ENCODE data around the gene ST3GAL2. TPM values are rescaled to one million over a fixed set of nuclear protein-coding genes. Genes with fewer than 3 reads are reported as not detected.

ST3GAL2 gene
- total and polyA plus RNA-seq, 9 of the 15 experiments (the other 6 are each of a cell fraction or from before 2014, with no cell fraction given): 1.5 to 108 (median 34.3) TPM

DNA sequence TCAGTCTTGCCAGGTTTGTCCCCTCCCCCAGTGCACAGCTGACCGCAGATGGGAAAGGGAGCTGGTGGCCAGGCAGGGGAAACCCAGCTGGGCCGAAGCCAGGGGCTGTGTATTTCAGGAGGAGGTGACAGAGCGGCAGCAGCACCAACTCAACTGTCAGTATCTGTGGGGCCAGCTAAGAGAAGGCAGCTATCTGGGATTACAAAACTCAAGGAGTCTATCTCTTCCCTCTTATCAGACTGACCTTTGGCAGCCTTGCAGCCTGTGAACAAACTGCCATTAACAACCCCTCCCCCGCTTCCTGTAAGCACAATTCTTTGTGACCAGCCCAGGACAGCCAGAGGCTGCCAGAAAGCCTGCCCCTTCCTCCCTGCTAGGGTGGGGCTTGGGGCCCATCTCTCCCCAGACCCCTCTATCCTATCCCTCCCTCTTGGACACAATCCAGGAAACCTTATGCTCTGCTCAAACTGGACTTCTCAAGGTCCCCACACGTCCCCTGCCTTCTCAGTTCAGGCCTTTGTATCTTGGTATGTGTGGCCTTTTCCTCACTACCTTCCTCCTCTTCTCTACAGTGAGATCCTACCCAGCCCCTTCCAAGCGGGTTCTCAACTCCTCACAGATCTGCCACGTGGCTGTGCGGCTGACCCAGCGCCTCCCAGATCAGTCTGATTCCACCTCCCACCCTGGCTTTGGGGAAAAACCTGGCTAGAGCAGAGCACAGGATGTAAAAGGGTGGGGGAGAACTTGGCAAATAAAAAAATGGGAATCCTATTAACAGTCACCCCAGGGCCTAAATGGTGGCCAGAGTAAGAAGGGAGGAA lies 10.5 kb downstream of the ST3GAL2 start (continued):
- TF ChIP-seq, protein P1, sequence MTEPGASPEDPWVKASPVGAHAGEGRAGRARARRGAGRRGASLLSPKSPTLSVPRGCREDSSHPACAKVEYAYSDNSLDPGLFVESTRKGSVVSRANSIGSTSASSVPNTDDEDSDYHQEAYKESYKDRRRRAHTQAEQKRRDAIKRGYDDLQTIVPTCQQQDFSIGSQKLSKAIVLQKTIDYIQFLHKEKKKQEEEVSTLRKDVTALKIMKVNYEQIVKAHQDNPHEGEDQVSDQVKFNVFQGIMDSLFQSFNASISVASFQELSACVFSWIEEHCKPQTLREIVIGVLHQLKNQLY (CRISPR knock-in tag; conservative IDR thresholded peaks at IDR 0.05): no peak; a peak in 1 of 4 replicates
- TF ChIP-seq PTTG1 (tag; IDR thresholded peaks at IDR 0.05; ENCODE audit: low read depth): no peak
- peak; percentile 88 for TF ChIP-seq ZKSCAN8 (CRISPR knock-in tag; IDR thresholded peaks at IDR 0.05)
- TF ChIP-seq TEAD1 (CRISPR knock-in tag; IDR thresholded peaks at IDR 0.05): peak; percentile 78 to 81
- TF ChIP-seq, protein P2, sequence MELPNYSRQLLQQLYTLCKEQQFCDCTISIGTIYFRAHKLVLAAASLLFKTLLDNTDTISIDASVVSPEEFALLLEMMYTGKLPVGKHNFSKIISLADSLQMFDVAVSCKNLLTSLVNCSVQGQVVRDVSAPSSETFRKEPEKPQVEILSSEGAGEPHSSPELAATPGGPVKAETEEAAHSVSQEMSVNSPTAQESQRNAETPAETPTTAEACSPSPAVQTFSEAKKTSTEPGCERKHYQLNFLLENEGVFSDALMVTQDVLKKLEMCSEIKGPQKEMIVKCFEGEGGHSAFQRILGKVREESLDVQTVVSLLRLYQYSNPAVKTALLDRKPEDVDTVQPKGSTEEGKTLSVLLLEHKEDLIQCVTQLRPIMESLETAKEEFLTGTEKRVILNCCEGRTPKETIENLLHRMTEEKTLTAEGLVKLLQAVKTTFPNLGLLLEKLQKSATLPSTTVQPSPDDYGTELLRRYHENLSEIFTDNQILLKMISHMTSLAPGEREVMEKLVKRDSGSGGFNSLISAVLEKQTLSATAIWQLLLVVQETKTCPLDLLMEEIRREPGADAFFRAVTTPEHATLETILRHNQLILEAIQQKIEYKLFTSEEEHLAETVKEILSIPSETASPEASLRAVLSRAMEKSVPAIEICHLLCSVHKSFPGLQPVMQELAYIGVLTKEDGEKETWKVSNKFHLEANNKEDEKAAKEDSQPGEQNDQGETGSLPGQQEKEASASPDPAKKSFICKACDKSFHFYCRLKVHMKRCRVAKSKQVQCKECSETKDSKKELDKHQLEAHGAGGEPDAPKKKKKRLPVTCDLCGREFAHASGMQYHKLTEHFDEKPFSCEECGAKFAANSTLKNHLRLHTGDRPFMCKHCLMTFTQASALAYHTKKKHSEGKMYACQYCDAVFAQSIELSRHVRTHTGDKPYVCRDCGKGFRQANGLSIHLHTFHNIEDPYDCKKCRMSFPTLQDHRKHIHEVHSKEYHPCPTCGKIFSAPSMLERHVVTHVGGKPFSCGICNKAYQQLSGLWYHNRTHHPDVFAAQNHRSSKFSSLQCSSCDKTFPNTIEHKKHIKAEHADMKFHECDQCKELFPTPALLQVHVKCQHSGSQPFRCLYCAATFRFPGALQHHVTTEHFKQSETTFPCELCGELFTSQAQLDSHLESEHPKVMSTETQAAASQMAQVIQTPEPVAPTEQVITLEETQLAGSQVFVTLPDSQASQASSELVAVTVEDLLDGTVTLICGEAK (IDR thresholded peaks at IDR 0.05): no peak
- TF ChIP-seq, protein P2 (CRISPR knock-in tag; IDR thresholded peaks at IDR 0.05): no peak
- TF ChIP-seq, protein P3, sequence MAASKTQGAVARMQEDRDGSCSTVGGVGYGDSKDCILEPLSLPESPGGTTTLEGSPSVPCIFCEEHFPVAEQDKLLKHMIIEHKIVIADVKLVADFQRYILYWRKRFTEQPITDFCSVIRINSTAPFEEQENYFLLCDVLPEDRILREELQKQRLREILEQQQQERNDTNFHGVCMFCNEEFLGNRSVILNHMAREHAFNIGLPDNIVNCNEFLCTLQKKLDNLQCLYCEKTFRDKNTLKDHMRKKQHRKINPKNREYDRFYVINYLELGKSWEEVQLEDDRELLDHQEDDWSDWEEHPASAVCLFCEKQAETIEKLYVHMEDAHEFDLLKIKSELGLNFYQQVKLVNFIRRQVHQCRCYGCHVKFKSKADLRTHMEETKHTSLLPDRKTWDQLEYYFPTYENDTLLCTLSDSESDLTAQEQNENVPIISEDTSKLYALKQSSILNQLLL (CRISPR knock-in tag; IDR thresholded peaks at IDR 0.05; ENCODE audit: borderline replicate concordance): no peak
- no peak for TF ChIP-seq HMG20B (CRISPR knock-in tag; IDR thresholded peaks at IDR 0.05)
- TF ChIP-seq ZNF384 (IDR thresholded peaks at IDR 0.05; ENCODE audit: low read depth, low read length): peak; percentile 69
- peak; percentile 92 for TF ChIP-seq EP400 (IDR thresholded peaks at IDR 0.05)
- TF ChIP-seq YBX1 (IDR thresholded peaks at IDR 0.05): no peak
- TF ChIP-seq, protein P4, sequence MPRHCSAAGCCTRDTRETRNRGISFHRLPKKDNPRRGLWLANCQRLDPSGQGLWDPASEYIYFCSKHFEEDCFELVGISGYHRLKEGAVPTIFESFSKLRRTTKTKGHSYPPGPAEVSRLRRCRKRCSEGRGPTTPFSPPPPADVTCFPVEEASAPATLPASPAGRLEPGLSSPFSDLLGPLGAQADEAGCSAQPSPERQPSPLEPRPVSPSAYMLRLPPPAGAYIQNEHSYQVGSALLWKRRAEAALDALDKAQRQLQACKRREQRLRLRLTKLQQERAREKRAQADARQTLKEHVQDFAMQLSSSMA (CRISPR knock-in tag; IDR thresholded peaks at IDR 0.05): no peak
- TF ChIP-seq PHF21A (IDR thresholded peaks at IDR 0.05; ENCODE audit: borderline replicate concordance, low read depth): peak; percentile 75
- TF ChIP-seq, protein P5, sequence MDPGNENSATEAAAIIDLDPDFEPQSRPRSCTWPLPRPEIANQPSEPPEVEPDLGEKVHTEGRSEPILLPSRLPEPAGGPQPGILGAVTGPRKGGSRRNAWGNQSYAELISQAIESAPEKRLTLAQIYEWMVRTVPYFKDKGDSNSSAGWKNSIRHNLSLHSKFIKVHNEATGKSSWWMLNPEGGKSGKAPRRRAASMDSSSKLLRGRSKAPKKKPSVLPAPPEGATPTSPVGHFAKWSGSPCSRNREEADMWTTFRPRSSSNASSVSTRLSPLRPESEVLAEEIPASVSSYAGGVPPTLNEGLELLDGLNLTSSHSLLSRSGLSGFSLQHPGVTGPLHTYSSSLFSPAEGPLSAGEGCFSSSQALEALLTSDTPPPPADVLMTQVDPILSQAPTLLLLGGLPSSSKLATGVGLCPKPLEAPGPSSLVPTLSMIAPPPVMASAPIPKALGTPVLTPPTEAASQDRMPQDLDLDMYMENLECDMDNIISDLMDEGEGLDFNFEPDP (CRISPR knock-in tag; IDR thresholded peaks at IDR 0.05): no peak

Measured in K562 (cell line).